Brain microvascular endothelial cell (primary cell): ENCODE results near the gene CACNA1I.

ENCODE experiments used
- DNase-seq: peaks from one replicate; pipeline ENCODE4 v3.0.0-alpha.2; 2020
- H3K27ac ChIP-seq: fragments of 250-450 bp; sonication (Bioruptor Pico); 2 replicates; pipeline ENCODE4 v1.5.1; 2020; ENCODE audit warnings: mild to moderate bottlenecking, moderate library complexity
- H3K27me3 ChIP-seq: fragments of 250-450 bp; sonication (Bioruptor Pico); replicated peaks from 2 replicates; pipeline ENCODE4 v1.5.1; 2020; ENCODE audit warnings: mild to moderate bottlenecking
- H3K36me3 ChIP-seq: fragments of 250-450 bp; sonication (Bioruptor Pico); replicated peaks from 2 replicates; pipeline ENCODE4 v1.5.1; 2020; ENCODE audit warnings: mild to moderate bottlenecking
- H3K4me3 ChIP-seq: 2 replicates; pipeline ENCODE4 v1.5.1; 2011; ENCODE audit warnings: low read depth, mild to moderate bottlenecking, control low read depth, low read length, moderate library complexity
- in situ Hi-C: cut with HindIII; loops from 2 replicates; pipeline ENCODE4 v1.10.0; 2017; ENCODE audit warnings: low sequenced_read_pairs, low pct_ligation_motif_present
- TF ChIP-seq, protein P1 (sequence below): IDR thresholded peaks from 2 replicates; pipeline ENCODE4 v1.5.1; 2011; ENCODE audit warnings: low read depth, mild to moderate bottlenecking, moderate library complexity, low read length, control low read depth, inconsistent platforms; ENCODE audit errors: missing control alignments

The CACNA1I gene

DNA sequence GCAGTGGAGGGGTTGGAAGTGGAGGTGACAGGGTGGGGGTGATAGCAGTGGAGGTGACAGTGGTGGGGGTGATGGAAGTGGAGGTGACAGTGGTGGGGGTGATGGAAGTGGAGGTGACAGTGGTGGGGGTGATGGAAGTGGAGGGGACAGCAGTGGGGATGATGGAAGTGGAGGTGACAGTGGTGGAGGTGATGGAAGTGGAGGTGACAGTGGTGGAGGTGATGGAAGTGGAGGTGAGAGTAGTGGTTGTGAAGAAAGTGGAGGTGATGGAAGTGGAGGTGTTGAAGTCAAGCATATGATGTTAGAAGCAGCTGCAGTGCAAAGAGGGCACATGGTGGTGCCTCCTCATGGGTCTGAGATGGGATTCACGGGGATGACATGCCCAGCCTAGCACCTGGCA lies 141.5 kb downstream of the CACNA1I start:
- H3K4me3 ChIP-seq: no peak overlapping the region
- DNase-seq: no peak
- H3K27ac ChIP-seq: no peak overlapping the region
- no peaks in the 10 kb centered on the region for H3K36me3 ChIP-seq
- TF ChIP-seq, protein P1, sequence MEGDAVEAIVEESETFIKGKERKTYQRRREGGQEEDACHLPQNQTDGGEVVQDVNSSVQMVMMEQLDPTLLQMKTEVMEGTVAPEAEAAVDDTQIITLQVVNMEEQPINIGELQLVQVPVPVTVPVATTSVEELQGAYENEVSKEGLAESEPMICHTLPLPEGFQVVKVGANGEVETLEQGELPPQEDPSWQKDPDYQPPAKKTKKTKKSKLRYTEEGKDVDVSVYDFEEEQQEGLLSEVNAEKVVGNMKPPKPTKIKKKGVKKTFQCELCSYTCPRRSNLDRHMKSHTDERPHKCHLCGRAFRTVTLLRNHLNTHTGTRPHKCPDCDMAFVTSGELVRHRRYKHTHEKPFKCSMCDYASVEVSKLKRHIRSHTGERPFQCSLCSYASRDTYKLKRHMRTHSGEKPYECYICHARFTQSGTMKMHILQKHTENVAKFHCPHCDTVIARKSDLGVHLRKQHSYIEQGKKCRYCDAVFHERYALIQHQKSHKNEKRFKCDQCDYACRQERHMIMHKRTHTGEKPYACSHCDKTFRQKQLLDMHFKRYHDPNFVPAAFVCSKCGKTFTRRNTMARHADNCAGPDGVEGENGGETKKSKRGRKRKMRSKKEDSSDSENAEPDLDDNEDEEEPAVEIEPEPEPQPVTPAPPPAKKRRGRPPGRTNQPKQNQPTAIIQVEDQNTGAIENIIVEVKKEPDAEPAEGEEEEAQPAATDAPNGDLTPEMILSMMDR: no peak
- in situ Hi-C loops: no loop called here
- peaks cover 8% of the 10 kb centered on the region for H3K27me3 ChIP-seq

DNA sequence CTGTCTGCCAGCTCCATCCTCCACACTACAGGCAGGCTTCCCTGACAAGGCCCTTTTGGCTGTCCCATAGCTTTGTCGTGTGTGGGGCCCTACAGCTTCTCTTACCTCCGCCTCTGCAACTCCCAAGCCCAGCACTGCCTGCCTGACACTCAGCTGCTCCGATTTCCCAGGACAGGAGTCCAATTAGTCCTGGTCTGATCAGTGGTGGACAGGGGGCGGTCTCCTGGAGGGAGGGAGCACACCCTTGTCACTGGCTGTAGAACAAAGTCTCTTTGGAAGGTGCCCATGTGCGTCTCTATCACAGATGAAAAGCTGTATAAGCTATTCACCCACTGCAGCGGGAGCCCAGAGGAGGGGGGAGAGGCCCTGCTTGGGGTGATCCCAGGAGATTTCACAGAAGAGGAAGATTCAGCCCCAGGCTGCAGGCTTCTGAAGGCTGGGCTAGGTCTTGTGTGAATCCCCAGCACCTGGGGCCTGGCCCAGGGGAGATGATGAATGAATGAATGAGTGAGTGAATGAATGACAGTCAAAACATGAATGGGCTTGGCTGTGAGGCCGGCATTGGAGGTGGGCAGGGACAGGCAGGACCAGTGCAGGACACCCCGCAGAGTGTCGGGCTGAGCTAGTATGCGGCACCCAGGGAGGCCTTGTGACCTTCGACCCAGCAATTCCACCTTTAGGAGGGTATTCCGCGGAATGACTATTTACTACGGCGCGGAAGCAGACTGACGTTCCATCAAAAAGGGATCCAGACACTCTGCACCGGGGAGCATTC lies 142.4 kb downstream of the CACNA1I start:
- H3K36me3 ChIP-seq: no peaks in the 10 kb centered on the region
- peaks cover 8% of the 10 kb centered on the region for H3K27me3 ChIP-seq
- no peak for DNase-seq
- in situ Hi-C loops: no loop called here
- TF ChIP-seq, protein P1: no peak
- H3K4me3 ChIP-seq: no peak overlapping the region
- no peak overlapping the region for H3K27ac ChIP-seq

DNA sequence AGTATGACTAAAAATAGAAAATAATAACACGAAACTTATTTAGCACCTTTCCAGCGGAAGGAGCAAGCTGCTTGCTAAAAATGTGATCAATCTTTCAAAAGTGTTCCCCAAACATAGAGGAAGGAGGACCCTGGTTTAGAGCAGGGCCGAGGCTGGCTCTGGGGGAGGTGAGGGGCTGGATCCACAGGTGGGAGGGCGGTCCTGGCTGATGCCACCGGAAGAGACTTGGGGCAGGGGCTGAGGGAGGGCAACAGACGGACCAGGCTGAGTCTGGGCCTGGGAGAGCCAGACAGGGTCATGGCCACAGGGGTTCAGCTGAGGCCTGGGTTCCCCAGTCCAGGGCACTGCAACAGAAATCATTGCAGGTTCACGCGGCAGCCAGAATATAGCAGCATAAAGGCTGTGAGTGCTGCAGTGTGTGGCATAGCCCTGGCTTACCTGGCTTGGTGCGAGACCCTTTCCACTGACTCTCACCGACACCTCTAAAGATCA lies 143.3 kb downstream of the CACNA1I start:
- peaks cover 8% of the 10 kb centered on the region for H3K27me3 ChIP-seq
- TF ChIP-seq, protein P1: no peak

DNA sequence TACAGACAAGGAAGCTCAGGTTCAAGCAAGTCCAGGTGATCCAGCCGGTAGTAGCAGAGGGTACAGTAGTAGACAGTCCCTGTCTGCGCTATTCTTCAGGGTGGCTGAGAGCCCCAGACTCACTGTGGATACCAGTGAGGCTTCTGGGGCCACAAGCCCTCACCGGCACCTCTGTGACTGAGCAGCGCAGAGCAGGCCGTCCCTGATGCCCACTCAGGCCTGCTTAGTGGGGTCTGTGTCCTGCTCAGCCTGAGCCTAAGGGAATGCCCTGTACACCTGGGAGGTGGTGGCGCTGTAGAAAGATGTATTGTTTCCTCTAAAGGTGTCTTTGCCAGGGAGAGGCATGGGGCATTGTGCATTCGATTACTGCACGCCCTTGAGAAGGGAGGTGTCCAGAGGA lies 143.8 kb downstream of the CACNA1I start:
- Histone ChIP-seq H3K36me3 (no peaks in the 10 kb centered on the region), H3K4me3 (no peak overlapping the region), H3K27ac (no peak overlapping the region), H3K27me3 (peaks cover 8% of the 10 kb centered on the region)
- no peak for DNase-seq
- in situ Hi-C loops: no loop called here
- TF ChIP-seq, protein P1: no peak

More for the DNA sequence above, 143.3 kb downstream of the CACNA1I start:
- H3K36me3 ChIP-seq: no peaks in the 10 kb centered on the region
- in situ Hi-C loops: no loop called here
- DNase-seq: no peak
- no peak overlapping the region for H3K27ac ChIP-seq
- no peak overlapping the region for H3K4me3 ChIP-seq

DNA sequence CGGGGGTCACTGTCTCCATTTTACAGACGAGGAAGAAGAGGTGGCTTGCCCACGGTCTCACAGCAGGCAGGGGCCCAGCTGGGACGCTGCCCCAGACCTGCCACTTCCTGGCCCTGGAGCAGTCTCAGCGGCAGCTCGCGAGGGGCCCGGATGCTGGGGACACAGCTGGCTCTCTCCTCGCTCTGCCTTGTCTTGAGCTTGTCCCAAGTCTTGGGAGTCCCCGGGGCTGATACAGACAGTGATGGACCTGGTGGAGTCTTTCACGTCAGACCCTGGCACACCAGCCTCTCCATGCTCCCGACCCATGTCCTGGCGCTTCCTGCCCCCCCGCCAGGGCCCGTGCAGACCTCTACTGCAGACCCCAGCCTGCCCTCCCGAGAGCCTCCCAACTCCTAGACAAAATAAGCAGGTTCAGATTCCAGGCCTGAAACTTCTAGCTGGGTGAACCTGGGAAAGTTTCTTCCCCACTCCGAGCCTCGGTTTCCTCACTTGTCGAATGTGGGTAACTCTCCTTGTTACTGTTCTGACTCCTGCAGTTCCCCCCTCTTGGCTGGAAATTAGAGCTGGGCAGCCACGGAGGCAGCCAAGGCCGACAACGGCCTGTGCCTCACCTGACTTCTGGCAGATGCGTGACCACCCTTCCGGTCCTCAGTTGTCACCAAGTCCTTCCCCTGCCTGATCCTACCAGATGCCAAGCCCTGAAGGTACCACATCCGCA lies 145.4 kb downstream of the CACNA1I start:
- no peak for DNase-seq
- H3K27ac ChIP-seq: no peak overlapping the region
- in situ Hi-C loops: no loop called here

More for the DNA sequence above, 145.4 kb downstream of the CACNA1I start:
- TF ChIP-seq, protein P1: no peak
- peaks cover 2% of the 10 kb centered on the region for H3K27me3 ChIP-seq
- H3K4me3 ChIP-seq: no peak overlapping the region
- H3K36me3 ChIP-seq: no peaks in the 10 kb centered on the region
